Measurements from ENCODE around the gene PLSCR5.
A peak's percentile ranks its signal among the peaks of the same experiment; 100 is the strongest.

Gene PLSCR5

GRCh38 chr3:146546366-146546965, 58.7 kb downstream of the PLSCR5 start:
- Histone ChIP-seq H2AK5ac (ENCODE audit: low read length) (no peak overlapping the region), H3K79me2 (ENCODE audit: control insufficient read depth, insufficient read depth, low read length, poor library complexity) (peaks cover 9% of the 10 kb centered on the region), H4K8ac (ENCODE audit: low read depth, low read length) (no peak overlapping the region), H3K4ac (ENCODE audit: low read depth, low read length) (no peak overlapping the region), H2AFZ (ENCODE audit: insufficient read depth, low read length, poor library complexity) (no peak overlapping the region), H3K18ac (ENCODE audit: low read length) (no peak overlapping the region), H3K79me1 (ENCODE audit: low read length) (peaks cover 8% of the 10 kb centered on the region), H3K9ac (ENCODE audit: low read length) (no peak overlapping the region), H3K27ac (ENCODE audit: low read depth, low read length) (no peak overlapping the region), H2BK120ac (ENCODE audit: insufficient read depth, low read length, poor library complexity) (no peak overlapping the region), H3K14ac (ENCODE audit: low read length) (no peak overlapping the region), H4K12ac (ENCODE audit: low read depth, low read length) (no peak overlapping the region), H2BK12ac (ENCODE audit: low read length) (no peak overlapping the region), H3K4me2 (ENCODE audit: low read length) (no peak overlapping the region), H3K4me1 (ENCODE audit: control insufficient read depth in 1 of 2, insufficient read depth in 2 of 2, low read length in 2 of 2) (peaks cover 2 to 3% of the 10 kb centered on the region in 2 experiments), H3K23ac (ENCODE audit: low read length) (no peak overlapping the region), H3K4me3 (ENCODE audit: low read depth, low read length) (no peak overlapping the region), H3K27me3 (ENCODE audit: insufficient read depth, low read length) (no peaks in the 10 kb centered on the region), H4K91ac (ENCODE audit: low read depth, low read length) (no peak overlapping the region), H2BK5ac (ENCODE audit: low read depth, low read length, poor library complexity) (no peak overlapping the region), H3K36me3 (ENCODE audit: control insufficient read depth in 1 of 2, insufficient read depth in 2 of 2, low read length in 2 of 2) (no peaks in the 10 kb centered on the region), H3K9me3 (ENCODE audit: insufficient read depth, low read depth, low read length) (no peaks in the 10 kb centered on the region)
- no CpG with 5 or more reads among the region's 1 CpG for WGBS (ENCODE audit: extremely low coverage, insufficient coverage, insufficient read length)
- DNase-seq: peak; percentile 33 to 67

GRCh38 chr3:146544929-146545528, 60.1 kb downstream of the PLSCR5 start:
- Histone ChIP-seq H3K27ac (ENCODE audit: low read depth, low read length) (no peak overlapping the region), H3K9me3 (ENCODE audit: insufficient read depth, low read depth, low read length) (no peaks in the 10 kb centered on the region)
- no CpG with 5 or more reads among the region's 8 CpGs for WGBS (ENCODE audit: extremely low coverage, insufficient coverage, insufficient read length)

GRCh38 chr3:146544002-146544928, 60.9 kb downstream of the PLSCR5 start, which contains the start of gene PLSCR1:
PLSCR1 (minus strand) TSS chr3:146544607; CDS start chr3:146536552, 8,055 bp downstream.
- Histone ChIP-seq H4K8ac (ENCODE audit: low read depth, low read length) (peak within 1 kb of the TSS; percentile 89), H3K27ac (ENCODE audit: low read depth, low read length) (peak within 1 kb of the TSS; percentile 76), H2BK5ac (ENCODE audit: low read depth, low read length, poor library complexity) (peak within 1 kb of the TSS; percentile 44), H3K14ac (ENCODE audit: low read length) (peak within 1 kb of the TSS; percentile 94), H4K12ac (ENCODE audit: low read depth, low read length) (peak within 1 kb of the TSS; percentile 91), H3K4me1 (ENCODE audit: control insufficient read depth in 1 of 2, insufficient read depth in 2 of 2, low read length in 2 of 2) (peaks cover 2 to 3% of the 10 kb centered on the region in 2 experiments), H3K27me3 (ENCODE audit: insufficient read depth, low read length) (no peaks in the 10 kb centered on the region), H3K36me3 (ENCODE audit: control insufficient read depth in 1 of 2, insufficient read depth in 2 of 2, low read length in 2 of 2) (peaks cover 0 to 1% of the 10 kb centered on the region in 2 experiments), H3K4ac (ENCODE audit: low read depth, low read length) (peak within 1 kb of the TSS; percentile 81), H2BK120ac (ENCODE audit: insufficient read depth, low read length, poor library complexity) (peak within 1 kb of the TSS; percentile 94), H2AK5ac (ENCODE audit: low read length) (peak within 1 kb of the TSS; percentile 76), H2BK12ac (ENCODE audit: low read length) (peak within 1 kb of the TSS; percentile 88), H3K9me3 (ENCODE audit: insufficient read depth, low read depth, low read length) (no peaks in the 10 kb centered on the region), H3K18ac (ENCODE audit: low read length) (peak within 1 kb of the TSS; percentile 65), H3K4me3 (ENCODE audit: low read depth, low read length) (peak within 1 kb of the TSS; percentile 86), H3K4me2 (ENCODE audit: low read length) (peak within 1 kb of the TSS; percentile 92), H3K79me2 (ENCODE audit: control insufficient read depth, insufficient read depth, low read length, poor library complexity) (peaks cover 9% of the 10 kb centered on the region), H3K79me1 (ENCODE audit: low read length) (peaks cover 8% of the 10 kb centered on the region), H3K9ac (ENCODE audit: low read length) (peak within 1 kb of the TSS; percentile 93), H2AFZ (ENCODE audit: insufficient read depth, low read length, poor library complexity) (peak within 1 kb of the TSS; percentile 89), H4K91ac (ENCODE audit: low read depth, low read length) (peak within 1 kb of the TSS; percentile 96), H3K23ac (ENCODE audit: low read length) (no peak within 1 kb of the TSS)
- peak; percentile 97 to 98 for DNase-seq
- WGBS (ENCODE audit: extremely low coverage, insufficient coverage, insufficient read length): no CpG with 5 or more reads among the region's 51 CpGs

More at GRCh38 chr3:146544929-146545528, 60.1 kb downstream of the PLSCR5 start:
- Histone ChIP-seq H2AK5ac (ENCODE audit: low read length) (no peak overlapping the region), H3K9ac (ENCODE audit: low read length) (no peak overlapping the region), H3K36me3 (ENCODE audit: control insufficient read depth in 1 of 2, insufficient read depth in 2 of 2, low read length in 2 of 2) (no peaks in the 10 kb centered on the region), H3K4me1 (ENCODE audit: control insufficient read depth in 1 of 2, insufficient read depth in 2 of 2, low read length in 2 of 2) (peaks cover 2 to 3% of the 10 kb centered on the region in 2 experiments), H4K8ac (ENCODE audit: low read depth, low read length) (peak overlapping the region; percentile 79), H3K4me2 (ENCODE audit: low read length) (peak overlapping the region; percentile 92), H2BK12ac (ENCODE audit: low read length) (peak overlapping the region; percentile 76), H3K14ac (ENCODE audit: low read length) (no peak overlapping the region), H3K79me2 (ENCODE audit: control insufficient read depth, insufficient read depth, low read length, poor library complexity) (peaks cover 9% of the 10 kb centered on the region), H4K91ac (ENCODE audit: low read depth, low read length) (peak overlapping the region; percentile 14), H3K27me3 (ENCODE audit: insufficient read depth, low read length) (no peaks in the 10 kb centered on the region), H3K23ac (ENCODE audit: low read length) (no peak overlapping the region), H2AFZ (ENCODE audit: insufficient read depth, low read length, poor library complexity) (no peak overlapping the region), H3K18ac (ENCODE audit: low read length) (no peak overlapping the region), H4K12ac (ENCODE audit: low read depth, low read length) (peak overlapping the region; percentile 91), H3K4me3 (ENCODE audit: low read depth, low read length) (peak overlapping the region; percentile 20), H2BK5ac (ENCODE audit: low read depth, low read length, poor library complexity) (no peak overlapping the region), H2BK120ac (ENCODE audit: insufficient read depth, low read length, poor library complexity) (peak overlapping the region; percentile 22), H3K79me1 (ENCODE audit: low read length) (peaks cover 8% of the 10 kb centered on the region), H3K4ac (ENCODE audit: low read depth, low read length) (no peak overlapping the region)
- no peak for DNase-seq

- no peaks in the 10 kb centered on the region for H3K9me3 ChIP-seq (ENCODE audit: insufficient read depth, low read depth, low read length)
- H3K79me2 ChIP-seq (ENCODE audit: control insufficient read depth, insufficient read depth, low read length, poor library complexity): peaks cover 9% of the 10 kb centered on the region
- no peak overlapping the region for H2AK5ac ChIP-seq (ENCODE audit: low read length)
- peak overlapping the region; percentile 92 for H3K4me2 ChIP-seq (ENCODE audit: low read length)
- DNase-seq: peak; percentile 23 to 51
- H3K4me3 ChIP-seq (ENCODE audit: low read depth, low read length): peak overlapping the region; percentile 86
- no peak overlapping the region for H3K27ac ChIP-seq (ENCODE audit: low read depth, low read length)
- H4K12ac ChIP-seq (ENCODE audit: low read depth, low read length): no peak overlapping the region
- no peak overlapping the region for H2BK5ac ChIP-seq (ENCODE audit: low read depth, low read length, poor library complexity)
- H2BK12ac ChIP-seq (ENCODE audit: low read length): no peak overlapping the region
- peak overlapping the region; percentile 93 for H3K9ac ChIP-seq (ENCODE audit: low read length)
- no peak overlapping the region for H4K91ac ChIP-seq (ENCODE audit: low read depth, low read length)
- H2BK120ac ChIP-seq (ENCODE audit: insufficient read depth, low read length, poor library complexity): no peak overlapping the region
- H3K79me1 ChIP-seq (ENCODE audit: low read length): peaks cover 8% of the 10 kb centered on the region
- H3K4ac ChIP-seq (ENCODE audit: low read depth, low read length): peak overlapping the region; percentile 81
- no peak overlapping the region for H4K8ac ChIP-seq (ENCODE audit: low read depth, low read length)
- no peak overlapping the region for H3K14ac ChIP-seq (ENCODE audit: low read length)
- no CpG with 5 or more reads among the region's 10 CpGs for WGBS (ENCODE audit: extremely low coverage, insufficient coverage, insufficient read length)
- H3K36me3 ChIP-seq (ENCODE audit: control insufficient read depth in 1 of 2, insufficient read depth in 2 of 2, low read length in 2 of 2): peaks cover 0 to 4% of the 10 kb centered on the region in 2 experiments
- H3K18ac ChIP-seq (ENCODE audit: low read length): no peak overlapping the region
- H3K23ac ChIP-seq (ENCODE audit: low read length): no peak overlapping the region
- no peak overlapping the region for H2AFZ ChIP-seq (ENCODE audit: insufficient read depth, low read length, poor library complexity)
- peaks cover 2 to 3% of the 10 kb centered on the region in 2 experiments for H3K4me1 ChIP-seq (ENCODE audit: control insufficient read depth in 1 of 2, insufficient read depth in 2 of 2, low read length in 2 of 2)
- no peaks in the 10 kb centered on the region for H3K27me3 ChIP-seq (ENCODE audit: insufficient read depth, low read length)
Observed at GRCh38 chr3:146543461-146544001, 61.6 kb downstream of the PLSCR5 start.

Data from trophoblast cell (in vitro differentiated cells and primary cell).